PC-9 (cell line): Measurements from ENCODE around the gene DPP4. TPM values are rescaled to one million over a fixed set of nuclear protein-coding genes. Genes with fewer than 3 reads are reported as not detected.

Source experiments
- BruUV-seq: library from RNA; stranded (reverse); fragments of 400-500 nt; replicated peaks from 2 replicates; lab custom pipeline; 2021; lab: Mats Ljungman, UMichigan
- CTCF ChIA-PET: fragments of 300-600 bp; sonication (Branson Sonifier 250); formaldehyde crosslinking; loops from one replicate; lab custom pipeline; 2022; ENCODE audit warnings: antibody characterized with exemption; lab: Charles Lee
- POLR2A ChIA-PET: fragments of 300-600 bp; sonication (Branson Sonifier 250); formaldehyde crosslinking; loops from one replicate; lab custom pipeline; 2022; ENCODE audit warnings: antibody characterized with exemption; ENCODE audit not compliant: unreplicated experiment; lab: Charles Lee
- DNase-seq, 2 experiments: peaks; one replicate each; pipeline versions ENCODE4 v3.0.0 to v3.0.0-alpha.2; 2015 to 2022; ENCODE audit warnings: mixed read lengths in 1 of 2
- H2AFZ ChIP-seq: fragments of 200-600 bp; sonication (generic); 2 replicates; pipeline ENCODE4 v1.8.1; 2017; ENCODE audit warnings: antibody characterized with exemption
- H3F3A ChIP-seq: fragments of 200-600 bp; sonication (generic); 2 replicates; pipeline ENCODE4 v1.8.1; 2017; ENCODE audit warnings: antibody characterized with exemption, mild to moderate bottlenecking, low read depth; ENCODE audit not compliant: insufficient read depth
- H3K27ac ChIP-seq: fragments of 200-600 bp; sonication (generic); 2 replicates; pipeline ENCODE4 v1.6.1; 2016; ENCODE audit warnings: mixed run types
- H3K27me3 ChIP-seq: fragments of 200-600 bp; sonication (generic); 2 replicates; pipeline ENCODE4 v1.6.1; 2016; ENCODE audit warnings: low read depth, mixed run types; ENCODE audit not compliant: insufficient read depth
- H3K36me3 ChIP-seq: fragments of 200-600 bp; sonication (generic); 2 replicates; pipeline ENCODE4 v1.6.1; 2016; ENCODE audit warnings: low read depth, mixed run types
- H3K4me1 ChIP-seq: fragments of 200-600 bp; sonication (generic); replicated peaks from 2 replicates; pipeline ENCODE4 v1.6.1; 2016; ENCODE audit warnings: mixed run types; ENCODE audit not compliant: insufficient read depth
- H3K4me2 ChIP-seq: fragments of 200-600 bp; sonication (generic); 2 replicates; pipeline ENCODE4 v1.6.1; 2017; ENCODE audit warnings: mixed run types
- H3K4me3 ChIP-seq: fragments of 200-600 bp; sonication (generic); 2 replicates; pipeline ENCODE4 v1.6.1; 2016; ENCODE audit warnings: mixed run types
- H3K79me2 ChIP-seq: fragments of 200-600 bp; sonication (generic); 2 replicates; pipeline ENCODE4 v1.6.1; 2017; ENCODE audit warnings: low read depth, mixed run types
- H3K9me2 ChIP-seq: fragments of 200-600 bp; sonication (generic); 2 replicates; pipeline ENCODE4 v1.8.1; 2017; ENCODE audit warnings: mild to moderate bottlenecking; ENCODE audit not compliant: insufficient read depth
- H3K9me3 ChIP-seq: fragments of 200-600 bp; sonication (generic); 2 replicates; pipeline ENCODE4 v1.8.1; 2016; ENCODE audit warnings: low read depth; ENCODE audit not compliant: insufficient read depth
- H4K20me1 ChIP-seq: fragments of 200-600 bp; sonication (generic); 2 replicates; pipeline ENCODE4 v1.8.1; 2017; ENCODE audit not compliant: insufficient read depth
- EZH2 ChIP-seq: fragments of 200-600 bp; sonication (generic); IDR thresholded peaks from 2 replicates; pipeline ENCODE4 v1.8.0; 2017; ENCODE audit warnings: antibody characterized with exemption, low read depth
- intact Hi-C: fragments of 100-400 bp; cut with micrococcal nuclease; formaldehyde crosslinking; loops from one replicate; pipeline ENCODE4 v1.10.0; 2022; ENCODE audit not compliant: unreplicated experiment
- total RNA-seq: library from RNA; stranded (reverse); gene quantifications from 2 replicates; pipeline ENCODE4 v1.2.3, GENCODE V29; 2021
- TF ChIP-seq, protein P1 (sequence below): fragments of 200-600 bp; sonication (generic); conservative IDR thresholded peaks from 2 replicates; pipeline ENCODE4 v1.6.1; 2017; ENCODE audit warnings: mixed run types, antibody characterized with exemption, mild to moderate bottlenecking, moderate library complexity

DPP4 gene
- total RNA-seq, 1 experiment from 2014 or later, result 0.35 TPM

DNA sequence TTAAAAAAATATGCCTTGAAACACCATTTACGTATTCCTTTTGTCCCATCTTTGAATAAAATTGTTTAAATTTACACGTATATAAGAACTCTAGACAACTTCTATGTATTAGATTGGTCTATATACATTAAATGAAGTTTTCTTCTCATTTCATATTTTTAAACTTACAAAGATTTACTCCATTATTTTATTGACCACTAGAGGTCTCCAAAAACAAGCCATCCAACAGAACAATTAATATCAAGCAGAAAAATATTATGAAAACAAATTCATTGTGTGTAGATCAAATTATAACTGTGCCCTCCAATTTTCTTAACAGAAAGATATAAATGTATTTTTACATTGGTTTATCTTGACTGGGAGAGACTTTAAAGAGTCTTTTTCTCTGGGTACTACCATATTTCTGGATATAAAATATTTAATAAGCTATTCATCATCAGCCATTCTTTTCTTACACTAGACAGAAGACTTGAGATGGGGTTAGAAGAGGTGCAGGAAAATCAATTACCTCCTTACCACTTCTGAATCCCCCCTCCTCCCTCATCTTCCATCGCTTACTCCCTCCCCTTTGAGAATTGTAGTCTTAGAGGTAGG lies 66.5 kb downstream of the DPP4 start:
- H3K27me3 ChIP-seq, result no peaks in the 10 kb centered on the region
- H3K9me2 ChIP-seq, result no peaks in the 10 kb centered on the region
- DNase-seq, result no peak
- TF ChIP-seq, protein P1, sequence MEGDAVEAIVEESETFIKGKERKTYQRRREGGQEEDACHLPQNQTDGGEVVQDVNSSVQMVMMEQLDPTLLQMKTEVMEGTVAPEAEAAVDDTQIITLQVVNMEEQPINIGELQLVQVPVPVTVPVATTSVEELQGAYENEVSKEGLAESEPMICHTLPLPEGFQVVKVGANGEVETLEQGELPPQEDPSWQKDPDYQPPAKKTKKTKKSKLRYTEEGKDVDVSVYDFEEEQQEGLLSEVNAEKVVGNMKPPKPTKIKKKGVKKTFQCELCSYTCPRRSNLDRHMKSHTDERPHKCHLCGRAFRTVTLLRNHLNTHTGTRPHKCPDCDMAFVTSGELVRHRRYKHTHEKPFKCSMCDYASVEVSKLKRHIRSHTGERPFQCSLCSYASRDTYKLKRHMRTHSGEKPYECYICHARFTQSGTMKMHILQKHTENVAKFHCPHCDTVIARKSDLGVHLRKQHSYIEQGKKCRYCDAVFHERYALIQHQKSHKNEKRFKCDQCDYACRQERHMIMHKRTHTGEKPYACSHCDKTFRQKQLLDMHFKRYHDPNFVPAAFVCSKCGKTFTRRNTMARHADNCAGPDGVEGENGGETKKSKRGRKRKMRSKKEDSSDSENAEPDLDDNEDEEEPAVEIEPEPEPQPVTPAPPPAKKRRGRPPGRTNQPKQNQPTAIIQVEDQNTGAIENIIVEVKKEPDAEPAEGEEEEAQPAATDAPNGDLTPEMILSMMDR, result peak; percentile 68
- TF ChIP-seq EZH2, result no peak
- intact Hi-C loops, result loop anchor here (2.0 kb wide), 2 partner anchors 117 to 291 kb away; no protein-coding TSS in a partner anchor
- no peak overlapping the region for H3K27ac ChIP-seq
- no peaks in the 10 kb centered on the region for H3K4me1 ChIP-seq
- H3K79me2 ChIP-seq, result no peaks in the 10 kb centered on the region
- CTCF ChIA-PET, result interaction anchor here (0.7 kb wide), 1 partner anchor 119 kb away, joined by 7 read pairs; no protein-coding TSS in a partner anchor
- no peak overlapping the region for H3K4me2 ChIP-seq
- H4K20me1 ChIP-seq, result no peaks in the 10 kb centered on the region
- H3K4me3 ChIP-seq, result no peak overlapping the region
- no peaks in the 10 kb centered on the region for H3K36me3 ChIP-seq
- H2AFZ ChIP-seq, result no peak overlapping the region
- POLR2A ChIA-PET, result no interaction called here
- no TSS peak for BruUV-seq
- H3F3A ChIP-seq, result no peaks in the 10 kb centered on the region
- no peaks in the 10 kb centered on the region for H3K9me3 ChIP-seq

- BruUV-seq, result no TSS peak
- Histone ChIP-seq H4K20me1 (no peaks in the 10 kb centered on the region), H3K4me3 (no peak overlapping the region), H3K4me1 (no peaks in the 10 kb centered on the region), H3K27me3 (no peaks in the 10 kb centered on the region), H3K27ac (no peak overlapping the region), H3K4me2 (no peak overlapping the region), H2AFZ (no peak overlapping the region), H3K9me3 (no peaks in the 10 kb centered on the region), H3K9me2 (no peaks in the 10 kb centered on the region), H3F3A (no peaks in the 10 kb centered on the region), H3K79me2 (no peaks in the 10 kb centered on the region), H3K36me3 (no peaks in the 10 kb centered on the region)
- ChIA-PET POLR2A (no interaction called here), CTCF (no interaction called here)
- DNase-seq, result no peak
- TF ChIP-seq, protein P1, result no peak
- no peak for TF ChIP-seq EZH2
- intact Hi-C loops, result loop anchor here (2.0 kb wide), 2 partner anchors 118 to 292 kb away; no protein-coding TSS in a partner anchor
Observed at GRCh38 chr2:162006337-162006736, 67.7 kb downstream of the DPP4 start.

DNA sequence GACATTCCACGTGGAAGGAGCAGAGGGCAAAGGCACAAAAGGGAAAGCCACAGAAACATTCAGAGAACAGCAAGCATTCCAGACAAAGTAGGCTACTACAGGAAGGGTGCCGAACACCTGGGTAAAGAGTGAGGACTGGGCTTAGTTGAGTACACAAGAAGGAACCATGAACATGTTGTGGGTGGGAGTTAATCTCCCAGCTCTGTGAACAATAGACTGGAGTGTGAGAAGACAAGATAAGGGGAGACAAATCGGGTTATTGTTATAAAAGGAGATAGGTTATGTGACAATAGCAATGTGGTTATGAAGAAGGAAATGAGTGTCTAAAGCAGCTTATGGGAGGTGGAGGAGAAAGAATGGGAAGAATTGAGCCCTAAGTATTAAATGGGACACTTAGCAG lies 70.0 kb downstream of the DPP4 start:
- POLR2A ChIA-PET, result no interaction called here
- Histone ChIP-seq H3K79me2 (no peaks in the 10 kb centered on the region), H3K4me2 (no peak overlapping the region), H3K4me1 (no peaks in the 10 kb centered on the region), H3K9me2 (no peaks in the 10 kb centered on the region), H3K4me3 (no peak overlapping the region), H3F3A (no peaks in the 10 kb centered on the region), H2AFZ (no peak overlapping the region), H3K9me3 (no peaks in the 10 kb centered on the region), H3K36me3 (no peaks in the 10 kb centered on the region), H3K27me3 (no peaks in the 10 kb centered on the region), H4K20me1 (no peaks in the 10 kb centered on the region), H3K27ac (no peak overlapping the region)
- DNase-seq, result no peak
- CTCF ChIA-PET, result no interaction called here
- intact Hi-C loops, result no loop called here
- TF ChIP-seq, protein P1, result no peak
- no peak for TF ChIP-seq EZH2
- no TSS peak for BruUV-seq
